ENCODE results near the gene ACADL.

The ACADL gene

DNA sequence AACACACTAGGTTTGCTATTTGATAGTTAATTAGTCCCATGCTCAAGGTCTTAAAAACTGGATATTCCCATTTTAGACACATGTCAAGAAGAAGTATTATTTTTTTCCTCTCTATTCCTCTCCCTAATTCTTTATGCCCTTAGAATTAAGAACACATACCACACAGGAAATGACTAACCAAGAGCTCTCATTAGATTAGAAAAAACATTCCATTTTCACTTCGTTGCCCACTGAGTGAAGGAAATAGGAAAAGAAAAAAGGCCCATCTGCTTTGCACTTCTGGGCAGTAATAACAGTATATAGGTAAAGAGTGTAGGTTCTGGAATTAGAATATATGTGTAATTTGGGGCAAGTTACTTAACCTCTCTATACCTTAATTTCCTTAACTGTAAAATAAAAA, 26.9 kb downstream of the ACADL start:
- TF ChIP-seq CTCF (IDR thresholded peaks at IDR 0.05; ENCODE audit: low read depth, low read length): no peak
- no peak overlapping the region for H3K4me3 ChIP-seq (ENCODE audit: low read depth, low read length)
- in situ Hi-C loops (cut with HindIII; ENCODE audit: low sequenced_read_pairs): no loop called here
- peak; percentile 46 for DNase-seq (ENCODE audit: low read depth, low spot score)

GRCh38 chr2:210197720-210198119, 27.5 kb downstream of the ACADL start:
- DNase-seq (ENCODE audit: low read depth, low spot score): no peak
- no peak for TF ChIP-seq CTCF (IDR thresholded peaks at IDR 0.05; ENCODE audit: low read depth, low read length)
- no peak overlapping the region for H3K4me3 ChIP-seq (ENCODE audit: low read depth, low read length)
- in situ Hi-C loops (cut with HindIII; ENCODE audit: low sequenced_read_pairs): no loop called here

DNA sequence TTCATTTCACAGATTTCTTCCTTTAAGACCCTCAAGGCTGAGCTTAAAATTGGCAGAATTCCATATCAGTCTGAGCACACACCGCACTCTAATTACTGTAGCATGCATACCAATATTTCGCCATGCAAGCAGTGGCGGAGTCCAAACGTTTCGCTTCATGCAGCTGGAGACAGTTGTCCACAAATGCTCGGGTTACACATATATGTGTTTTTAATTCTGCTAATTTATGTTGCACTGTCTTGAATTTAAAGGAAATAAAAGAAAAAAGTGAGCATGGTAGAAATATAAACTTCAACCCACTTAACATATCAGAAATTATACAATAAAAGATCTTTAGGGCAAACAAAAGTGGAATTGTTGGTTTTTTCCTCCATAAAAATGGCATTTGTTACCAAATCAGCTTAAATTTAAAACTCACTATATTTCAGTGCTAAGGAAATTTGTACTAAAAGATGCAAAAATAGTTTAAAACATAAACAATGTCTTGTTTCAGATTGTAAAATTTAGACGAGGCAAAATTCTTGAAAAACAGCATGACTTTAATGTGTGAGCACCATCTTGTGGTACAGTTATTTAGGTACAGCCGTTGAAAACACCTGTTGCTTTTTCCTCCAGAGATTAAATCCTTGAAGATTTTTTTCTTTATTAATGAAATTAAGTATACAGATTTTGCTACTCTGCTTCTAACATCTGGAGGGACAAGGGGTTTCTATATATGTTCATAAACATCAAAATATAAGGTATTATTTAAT, 30.0 kb downstream of the ACADL start:
- peak overlapping the region; percentile 30 for H3K4me3 ChIP-seq (ENCODE audit: low read depth, low read length)
- in situ Hi-C loops (cut with HindIII; ENCODE audit: low sequenced_read_pairs): no loop called here
- peak; percentile 64 for DNase-seq (ENCODE audit: low read depth, low spot score)
- peak; percentile 57 for TF ChIP-seq CTCF (IDR thresholded peaks at IDR 0.05; ENCODE audit: low read depth, low read length)

DNA sequence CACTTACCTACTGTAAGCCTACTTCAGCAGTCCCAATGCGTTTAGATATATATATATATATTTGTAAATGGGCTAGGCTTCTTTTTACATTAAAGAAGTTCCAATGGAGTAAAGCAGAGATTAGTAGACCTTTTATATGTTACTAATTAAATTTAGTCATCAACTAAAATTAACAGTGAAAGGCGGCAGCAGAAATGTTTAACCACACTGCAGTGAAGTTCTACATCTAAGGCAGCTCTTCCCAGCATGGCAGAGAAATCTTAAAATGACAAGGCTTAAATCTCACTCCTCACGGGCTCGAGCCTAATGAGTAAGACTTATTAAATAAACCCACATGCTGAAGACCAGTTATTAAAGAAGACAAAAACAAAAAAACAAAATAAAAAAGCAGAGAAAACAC, 34.9 kb downstream of the ACADL start:
- no peak for DNase-seq (ENCODE audit: low read depth, low spot score)
- TF ChIP-seq CTCF (IDR thresholded peaks at IDR 0.05; ENCODE audit: low read depth, low read length): no peak
- H3K4me3 ChIP-seq (ENCODE audit: low read depth, low read length): no peak overlapping the region
- in situ Hi-C loops (cut with HindIII; ENCODE audit: low sequenced_read_pairs): no loop called here

- no peak for DNase-seq (ENCODE audit: low read depth, low spot score)
- TF ChIP-seq CTCF (IDR thresholded peaks at IDR 0.05; ENCODE audit: low read depth, low read length): no peak
- H3K4me3 ChIP-seq (ENCODE audit: low read depth, low read length): no peak overlapping the region
- in situ Hi-C loops (cut with HindIII; ENCODE audit: low sequenced_read_pairs): no loop called here
Observed at GRCh38 chr2:210189452-210190138, 35.7 kb downstream of the ACADL start.

DNA sequence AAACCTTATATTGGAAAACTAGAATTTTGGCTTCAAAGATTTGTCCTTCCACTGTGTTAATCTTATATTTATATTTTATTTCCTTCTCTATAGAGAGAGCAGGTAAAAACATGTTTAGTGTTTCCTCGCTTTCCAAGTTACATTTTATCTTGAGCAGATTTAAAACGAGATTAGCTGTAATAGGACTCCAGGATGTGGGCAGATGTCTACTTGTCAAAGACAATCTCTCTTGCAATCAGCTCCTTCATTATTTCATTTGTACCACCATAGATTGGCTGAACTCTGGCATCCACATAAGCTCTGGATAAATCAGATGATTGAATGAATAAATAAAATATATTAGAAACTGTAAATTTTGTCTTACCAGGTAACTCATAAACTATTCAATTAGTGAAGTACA, 36.5 kb downstream of the ACADL start:
- no peak overlapping the region for H3K4me3 ChIP-seq (ENCODE audit: low read depth, low read length)
- no peak for DNase-seq (ENCODE audit: low read depth, low spot score)
- no peak for TF ChIP-seq CTCF (IDR thresholded peaks at IDR 0.05; ENCODE audit: low read depth, low read length)
- in situ Hi-C loops (cut with HindIII; ENCODE audit: low sequenced_read_pairs): no loop called here

All from astrocyte of the spinal cord (primary cell).